Stimulated activated effector memory CD8-positive, alpha-beta T cell treated with anti-CD3 and anti-CD28 coated beads, Interleukin-12 subunit alpha, Interleukin-12 subunit beta, amount 100 ng/mL, for 72 hours (primary cell): ENCODE measurements around the gene CRYBG1.

Experiments
- ATAC-seq: fragments of 150-1000 bp; cut with Tn5 transposase; 2 replicates; pipeline ENCODE4 v1.10.0; 2021
- DNase-seq, 2 donors: peaks; one replicate each; pipeline ENCODE4 v3.0.0; 2021 to 2022; ENCODE audit warnings: low spot score in 2 of 2
- H3K27ac Mint-ChIP-seq: one replicate; pipeline ENCODE4 v1.8.0; 2022; ENCODE audit warnings: mild to moderate bottlenecking, mixed read lengths
- H3K36me3 Mint-ChIP-seq: one replicate; pipeline ENCODE4 v1.8.0; 2022; ENCODE audit warnings: mild to moderate bottlenecking, mixed read lengths
- H3K4me1 Mint-ChIP-seq: one replicate; pipeline ENCODE4 v1.8.0; 2022; ENCODE audit warnings: mixed read lengths
- H3K4me3 Mint-ChIP-seq: one replicate; pipeline ENCODE4 v1.8.0; 2022; ENCODE audit warnings: mild to moderate bottlenecking, mixed read lengths
- H3K9me3 Mint-ChIP-seq: one replicate; pipeline ENCODE4 v1.8.0; 2022; ENCODE audit warnings: mixed read lengths

The CRYBG1 gene, protein sequence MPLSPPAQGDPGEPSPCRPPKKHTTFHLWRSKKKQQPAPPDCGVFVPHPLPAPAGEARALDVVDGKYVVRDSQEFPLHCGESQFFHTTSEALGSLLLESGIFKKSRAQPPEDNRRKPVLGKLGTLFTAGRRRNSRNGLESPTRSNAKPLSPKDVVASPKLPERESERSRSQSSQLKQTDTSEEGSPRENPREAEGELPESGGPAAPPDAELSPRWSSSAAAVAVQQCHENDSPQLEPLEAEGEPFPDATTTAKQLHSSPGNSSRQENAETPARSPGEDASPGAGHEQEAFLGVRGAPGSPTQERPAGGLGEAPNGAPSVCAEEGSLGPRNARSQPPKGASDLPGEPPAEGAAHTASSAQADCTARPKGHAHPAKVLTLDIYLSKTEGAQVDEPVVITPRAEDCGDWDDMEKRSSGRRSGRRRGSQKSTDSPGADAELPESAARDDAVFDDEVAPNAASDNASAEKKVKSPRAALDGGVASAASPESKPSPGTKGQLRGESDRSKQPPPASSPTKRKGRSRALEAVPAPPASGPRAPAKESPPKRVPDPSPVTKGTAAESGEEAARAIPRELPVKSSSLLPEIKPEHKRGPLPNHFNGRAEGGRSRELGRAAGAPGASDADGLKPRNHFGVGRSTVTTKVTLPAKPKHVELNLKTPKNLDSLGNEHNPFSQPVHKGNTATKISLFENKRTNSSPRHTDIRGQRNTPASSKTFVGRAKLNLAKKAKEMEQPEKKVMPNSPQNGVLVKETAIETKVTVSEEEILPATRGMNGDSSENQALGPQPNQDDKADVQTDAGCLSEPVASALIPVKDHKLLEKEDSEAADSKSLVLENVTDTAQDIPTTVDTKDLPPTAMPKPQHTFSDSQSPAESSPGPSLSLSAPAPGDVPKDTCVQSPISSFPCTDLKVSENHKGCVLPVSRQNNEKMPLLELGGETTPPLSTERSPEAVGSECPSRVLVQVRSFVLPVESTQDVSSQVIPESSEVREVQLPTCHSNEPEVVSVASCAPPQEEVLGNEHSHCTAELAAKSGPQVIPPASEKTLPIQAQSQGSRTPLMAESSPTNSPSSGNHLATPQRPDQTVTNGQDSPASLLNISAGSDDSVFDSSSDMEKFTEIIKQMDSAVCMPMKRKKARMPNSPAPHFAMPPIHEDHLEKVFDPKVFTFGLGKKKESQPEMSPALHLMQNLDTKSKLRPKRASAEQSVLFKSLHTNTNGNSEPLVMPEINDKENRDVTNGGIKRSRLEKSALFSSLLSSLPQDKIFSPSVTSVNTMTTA (N-terminal part only)

DNA sequence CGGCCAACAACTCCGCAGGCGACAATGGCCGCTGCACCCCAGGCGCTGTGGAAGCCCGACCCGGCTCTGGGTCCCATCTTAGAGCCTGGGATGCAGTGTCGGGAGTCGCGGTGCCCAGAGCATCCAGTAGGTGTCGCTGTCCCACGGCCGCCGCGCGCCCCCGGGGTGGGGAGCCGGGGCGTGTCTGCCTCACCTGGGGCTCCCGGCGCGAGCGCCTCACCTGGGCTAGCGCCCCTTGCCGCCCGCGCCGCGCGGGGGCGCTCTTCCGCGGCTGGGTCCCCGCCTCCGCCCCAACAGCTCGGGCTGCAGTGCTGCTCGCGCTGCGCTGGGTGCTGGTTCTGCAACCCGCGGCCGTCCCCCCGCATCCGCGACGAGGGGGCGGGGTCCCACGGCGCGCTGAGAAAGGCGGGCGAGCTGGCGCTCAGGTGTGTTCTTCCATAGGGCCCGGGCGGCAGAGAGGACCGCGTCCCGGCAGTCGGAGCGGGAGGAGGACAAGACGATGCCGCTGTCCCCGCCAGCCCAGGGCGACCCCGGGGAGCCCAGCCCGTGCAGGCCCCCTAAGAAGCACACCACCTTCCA, at the start of gene CRYBG1:
TSS of gene CRYBG1 (plus strand) at position 308 of the 579 bp plus-strand sequence. CDS start at position 500, 192 bp downstream.
- no peaks in the 10 kb centered on the region for H3K9me3 Mint-ChIP-seq
- peak; percentile 69 to 87 for DNase-seq
- no peaks in the 10 kb centered on the region for H3K36me3 Mint-ChIP-seq
- H3K4me3 Mint-ChIP-seq, result peak within 1 kb of the TSS; percentile 80
- peak; percentile 88 for ATAC-seq
- H3K4me1 Mint-ChIP-seq, result peaks cover 7% of the 10 kb centered on the region
- no peak within 1 kb of the TSS for H3K27ac Mint-ChIP-seq

DNA sequence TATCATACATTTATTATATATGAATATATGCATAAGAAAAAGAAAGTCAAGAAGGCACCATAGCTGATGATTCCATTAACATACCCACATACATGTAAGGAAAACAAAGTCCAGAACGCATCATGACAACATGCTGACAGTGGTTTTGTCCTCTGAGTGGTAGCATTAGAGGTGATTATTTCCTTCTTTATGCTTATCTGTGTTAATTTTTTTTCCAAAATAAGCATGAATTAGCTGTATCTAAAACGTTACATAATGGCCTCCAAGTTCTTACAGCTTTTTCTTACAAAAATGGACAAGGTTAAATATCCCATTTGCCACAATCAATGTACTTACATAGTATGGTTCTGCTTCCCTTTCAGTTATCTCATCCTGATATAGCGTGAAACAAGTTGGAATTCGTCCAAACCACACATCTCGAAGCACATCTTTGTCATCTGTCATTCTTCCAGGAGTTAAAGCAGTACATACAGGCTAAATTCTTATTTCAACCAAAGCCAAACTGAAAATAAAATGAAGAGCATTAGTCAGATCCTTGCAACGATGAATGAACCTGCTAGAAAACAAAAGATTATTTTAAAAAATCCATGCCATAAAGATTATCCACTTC, 44.6 kb upstream of the CRYBG1 start:
- Mint-ChIP-seq H3K27ac (peak overlapping the region; percentile 6), H3K9me3 (no peaks in the 10 kb centered on the region), H3K4me3 (peak overlapping the region; percentile 29), H3K36me3 (peaks cover 46% of the 10 kb centered on the region), H3K4me1 (peaks cover 56% of the 10 kb centered on the region)
- ATAC-seq, result peak; percentile 74
- DNase-seq, result no peak

DNA sequence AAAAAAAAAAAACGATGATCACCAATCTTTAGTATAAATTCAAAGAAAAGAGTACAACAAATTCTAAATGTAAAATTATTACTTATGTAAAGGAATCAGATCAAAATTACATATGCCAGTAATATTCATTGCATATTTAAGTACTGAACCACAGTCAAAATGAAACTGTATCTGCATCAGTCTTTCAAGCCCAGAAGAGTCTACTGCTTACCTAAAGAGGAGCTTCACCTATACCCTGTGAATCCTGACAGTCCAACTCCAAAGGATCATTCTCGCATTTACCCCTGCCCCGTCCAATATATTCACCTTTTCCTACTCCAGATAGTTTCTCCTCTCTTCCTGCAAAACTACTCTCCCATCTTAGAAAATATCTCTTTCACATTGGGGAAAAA, 44.1 kb upstream of the CRYBG1 start:
- DNase-seq (no peak), ATAC-seq (peak; percentile 88)
- H3K27ac Mint-ChIP-seq, result peak overlapping the region; percentile 6
- H3K4me3 Mint-ChIP-seq, result peak overlapping the region; percentile 29
- no peaks in the 10 kb centered on the region for H3K9me3 Mint-ChIP-seq
- peaks cover 52% of the 10 kb centered on the region for H3K4me1 Mint-ChIP-seq
- peaks cover 41% of the 10 kb centered on the region for H3K36me3 Mint-ChIP-seq

DNA sequence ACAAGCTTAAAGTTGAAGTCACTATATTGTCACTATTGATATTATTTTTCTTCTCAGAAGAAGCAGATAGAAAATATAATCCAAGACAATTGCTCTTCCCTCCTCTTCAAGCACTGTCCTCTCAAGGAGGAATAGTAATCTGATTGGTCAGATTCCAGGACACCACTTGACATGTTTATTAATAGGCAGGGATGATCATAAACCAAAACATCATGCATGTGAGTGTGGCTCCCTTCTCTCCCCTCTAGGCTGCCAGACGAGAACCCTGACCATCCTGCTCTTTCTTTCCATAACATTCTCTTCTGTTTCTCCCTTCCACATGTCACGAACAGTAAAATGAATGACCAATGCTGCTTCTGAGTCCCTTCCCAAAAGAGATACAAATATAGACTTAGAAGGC, 42.5 kb upstream of the CRYBG1 start:
- ATAC-seq (no peak), DNase-seq (no peak)
- Mint-ChIP-seq H3K4me3 (no peak overlapping the region), H3K4me1 (peaks cover 48% of the 10 kb centered on the region), H3K9me3 (no peaks in the 10 kb centered on the region), H3K27ac (no peak overlapping the region), H3K36me3 (peaks cover 37% of the 10 kb centered on the region)

DNA sequence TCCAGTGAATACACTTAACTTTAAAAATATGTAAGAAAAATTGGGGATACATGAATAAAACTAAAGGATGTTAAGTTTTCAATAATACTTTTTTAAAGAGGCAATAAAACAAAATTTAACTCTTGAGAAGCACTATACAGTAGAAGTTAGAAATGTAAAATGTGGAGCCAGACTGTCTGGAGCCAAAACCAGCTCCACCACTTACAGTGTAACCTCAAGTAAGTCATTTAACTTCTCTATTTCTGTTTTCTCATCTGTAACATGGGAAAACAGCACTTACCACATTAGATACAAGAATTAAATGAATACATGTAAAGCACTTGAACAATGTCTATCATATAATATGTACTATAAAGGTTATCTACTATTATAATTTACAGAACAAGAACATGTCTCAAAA, 41.7 kb upstream of the CRYBG1 start:
- Mint-ChIP-seq H3K27ac (no peak overlapping the region), H3K9me3 (no peaks in the 10 kb centered on the region), H3K4me1 (peaks cover 50% of the 10 kb centered on the region), H3K36me3 (peaks cover 30% of the 10 kb centered on the region), H3K4me3 (no peak overlapping the region)
- ATAC-seq, result no peak
- DNase-seq, result no peak

DNA sequence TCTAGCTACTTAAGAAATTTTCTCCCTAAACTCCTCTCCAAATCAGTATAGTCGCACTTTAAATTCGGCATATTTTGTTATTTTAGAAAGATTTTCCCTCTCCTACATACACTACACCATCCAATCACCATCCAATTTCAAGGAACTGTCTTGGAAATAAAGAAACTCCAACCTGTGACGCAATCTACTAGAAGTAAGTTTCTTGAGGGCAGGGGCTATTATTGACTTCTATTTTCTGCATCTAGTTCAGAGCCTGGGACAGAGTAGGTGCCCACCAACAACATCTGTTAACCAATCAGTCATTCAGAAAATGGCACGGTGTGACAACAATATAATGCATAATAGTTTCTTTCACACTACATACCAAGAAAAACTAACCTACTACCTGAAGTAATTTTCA, 38.6 kb upstream of the CRYBG1 start:
- no peak for DNase-seq
- Mint-ChIP-seq H3K36me3 (peaks cover 15% of the 10 kb centered on the region), H3K9me3 (no peaks in the 10 kb centered on the region), H3K4me1 (peaks cover 56% of the 10 kb centered on the region), H3K27ac (peak overlapping the region; percentile 9), H3K4me3 (no peak overlapping the region)
- ATAC-seq, result no peak

DNA sequence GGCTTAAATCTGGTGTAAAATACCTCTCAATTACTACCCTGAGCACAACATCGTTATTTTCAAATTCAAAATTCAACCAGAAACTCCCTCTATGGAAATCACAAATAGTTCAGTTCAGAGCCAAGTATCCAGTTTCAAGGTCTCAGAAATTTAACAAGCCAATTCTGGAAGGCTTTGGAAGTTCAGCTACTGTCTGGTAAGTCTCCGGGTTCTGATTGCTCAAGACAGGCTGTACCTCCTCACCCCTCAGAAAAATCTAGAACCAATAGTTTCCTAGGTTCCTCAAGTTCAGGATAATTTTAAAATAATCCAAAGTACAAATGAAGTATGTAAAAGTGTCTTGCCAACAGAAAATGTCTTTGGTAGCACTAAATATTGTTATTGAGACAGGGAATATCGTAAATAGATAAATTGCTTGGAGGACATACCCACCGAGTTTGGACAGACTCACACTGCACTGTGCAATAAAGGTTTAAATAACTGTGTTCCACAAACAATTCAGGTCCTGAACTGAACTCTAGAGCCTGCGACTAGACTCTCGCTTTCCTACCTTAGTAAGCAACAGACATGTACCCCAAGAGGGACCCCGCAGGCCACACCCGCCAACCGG, 35.7 kb upstream of the CRYBG1 start:
- peaks cover 42% of the 10 kb centered on the region for H3K4me1 Mint-ChIP-seq

DNA sequence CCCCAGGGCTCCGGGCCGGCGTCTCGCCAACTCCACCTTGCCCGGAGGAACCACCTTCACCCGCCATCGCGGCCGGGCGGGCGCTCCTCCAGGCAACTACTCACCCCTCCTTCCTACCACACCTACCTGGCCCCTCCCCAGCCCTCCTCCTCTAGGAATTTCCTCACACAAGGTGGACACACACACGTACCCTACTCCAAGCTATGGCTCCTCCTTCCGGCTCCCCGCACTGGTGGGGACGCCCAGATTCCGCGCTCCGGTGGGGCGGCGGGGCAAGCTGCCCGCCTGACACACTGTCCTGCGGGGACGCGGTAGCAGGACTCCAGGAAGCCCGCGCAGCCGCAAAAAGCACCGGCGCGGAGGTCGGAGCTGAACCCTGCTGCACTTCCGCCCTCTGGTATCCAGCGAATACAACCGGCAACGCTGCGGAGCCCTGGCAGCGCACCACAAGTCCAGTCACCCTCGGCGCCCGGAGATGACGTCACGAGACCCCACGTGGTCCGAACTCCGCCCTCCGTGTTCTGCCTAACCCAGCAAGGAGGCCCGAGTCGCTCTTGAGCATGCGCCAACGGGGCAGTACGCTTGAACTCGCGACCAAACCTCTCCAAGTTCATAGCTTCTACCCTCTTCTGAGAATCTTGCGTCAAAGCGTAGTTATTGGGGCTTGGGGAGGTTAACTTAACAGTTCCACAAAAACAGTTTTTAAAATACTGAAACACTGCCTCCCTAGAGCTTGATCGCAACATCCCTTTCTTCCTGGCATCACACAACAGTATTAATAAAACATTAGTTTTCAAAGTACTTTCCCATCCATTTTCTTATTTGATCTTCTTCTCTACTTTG, 35.0 kb upstream of the CRYBG1 start, which contains the start of gene ATG5:
TSS of gene ATG5 (minus strand) at position 425 of the 843 bp plus-strand sequence. CDS start 9,552 bp downstream, outside the sequence.
- Mint-ChIP-seq H3K9me3 (no peaks in the 10 kb centered on the region), H3K4me3 (peak within 1 kb of the TSS; percentile 98), H3K27ac (peak within 1 kb of the TSS; percentile 99), H3K36me3 (peaks cover 15% of the 10 kb centered on the region), H3K4me1 (peaks cover 41% of the 10 kb centered on the region)
- peak; percentile 98 to 100 for DNase-seq
- ATAC-seq, result peak; percentile 97

More for the DNA sequence above, 35.7 kb upstream of the CRYBG1 start:
- Mint-ChIP-seq H3K27ac (peak overlapping the region; percentile 99), H3K4me3 (peak overlapping the region; percentile 98), H3K36me3 (peaks cover 15% of the 10 kb centered on the region), H3K9me3 (no peaks in the 10 kb centered on the region)
- no peak for DNase-seq
- no peak for ATAC-seq

DNA sequence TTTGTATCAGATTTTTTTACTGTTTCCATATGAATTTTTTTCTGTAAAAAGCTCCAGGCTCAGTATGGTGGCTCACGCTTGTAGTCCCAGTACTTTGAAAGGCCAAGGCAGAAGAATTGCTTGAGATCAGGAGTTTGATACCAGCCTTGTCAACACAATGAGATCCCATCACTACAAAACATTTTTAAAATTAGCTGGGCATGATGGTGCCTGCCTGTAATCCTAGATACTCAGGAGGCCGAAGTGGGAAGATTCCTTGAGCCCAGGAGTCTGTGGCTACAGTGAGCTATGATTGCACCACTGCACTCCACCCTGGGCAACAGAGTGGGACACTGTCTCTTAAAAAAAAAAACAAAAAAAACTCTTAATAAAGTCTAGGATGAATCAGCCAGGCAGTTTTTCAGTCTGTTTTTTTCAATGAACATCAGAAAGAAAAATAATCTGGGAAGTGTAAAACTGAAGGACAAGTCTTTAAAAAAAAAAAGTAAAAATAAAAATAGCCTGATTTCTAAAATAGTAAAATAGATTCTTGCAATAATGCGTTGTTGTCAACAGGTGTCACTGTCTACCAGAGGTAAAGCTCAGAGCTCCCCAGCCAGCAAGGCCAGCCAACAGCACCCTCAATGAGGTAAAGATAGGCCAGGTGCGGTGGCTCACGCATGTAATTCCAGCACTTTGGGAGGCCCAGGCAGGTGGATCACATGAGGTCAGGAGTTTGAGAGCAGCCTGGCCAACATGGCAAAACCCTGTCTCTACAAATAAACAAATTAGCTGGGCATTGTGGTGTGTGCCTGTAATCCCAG, 25.7 kb upstream of the CRYBG1 start:
- Mint-ChIP-seq H3K36me3 (no peaks in the 10 kb centered on the region), H3K4me3 (no peak overlapping the region), H3K9me3 (no peaks in the 10 kb centered on the region), H3K27ac (no peak overlapping the region), H3K4me1 (peaks cover 8% of the 10 kb centered on the region)
- ATAC-seq (peak; percentile 71), DNase-seq (peak; percentile 18 to 61)

DNA sequence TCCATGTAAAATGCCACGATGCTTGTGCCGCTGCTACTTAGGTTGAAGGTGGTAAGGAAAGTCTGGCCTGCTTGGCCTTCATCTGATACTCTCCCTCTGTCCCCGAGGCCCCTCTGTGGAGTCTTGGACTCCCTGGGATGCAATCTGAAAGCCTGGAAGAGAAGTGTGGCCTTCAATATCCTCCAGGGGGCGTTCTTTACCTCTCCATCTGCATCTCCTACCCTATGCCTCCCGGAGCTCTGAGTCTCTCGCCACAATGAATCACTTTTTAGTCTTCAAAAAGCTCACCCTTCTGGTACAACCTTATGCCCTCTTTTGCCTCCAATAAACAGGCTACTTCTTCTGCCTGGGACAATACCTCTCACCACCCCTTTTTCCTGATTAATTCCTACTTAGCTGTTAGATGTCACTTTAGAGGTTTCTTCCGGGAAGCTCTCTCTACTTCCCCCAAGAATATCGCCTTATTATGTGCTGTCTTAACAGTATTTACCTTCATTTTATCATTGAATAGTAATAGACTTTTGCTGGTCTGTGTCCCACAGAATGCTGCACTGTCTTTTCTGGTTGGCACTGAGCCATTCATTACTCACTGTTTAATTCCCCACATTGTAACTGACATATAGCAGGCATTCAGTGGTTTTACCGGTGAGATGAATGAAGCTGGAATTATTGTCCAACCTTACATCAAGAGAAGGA, 21.0 kb upstream of the CRYBG1 start:
- peaks cover 14% of the 10 kb centered on the region for H3K4me1 Mint-ChIP-seq
- H3K4me3 Mint-ChIP-seq, result no peak overlapping the region
- no peaks in the 10 kb centered on the region for H3K9me3 Mint-ChIP-seq
- H3K36me3 Mint-ChIP-seq, result no peaks in the 10 kb centered on the region
- no peak overlapping the region for H3K27ac Mint-ChIP-seq
- DNase-seq (peak; percentile 9 to 66), ATAC-seq (peak; percentile 98)

DNA sequence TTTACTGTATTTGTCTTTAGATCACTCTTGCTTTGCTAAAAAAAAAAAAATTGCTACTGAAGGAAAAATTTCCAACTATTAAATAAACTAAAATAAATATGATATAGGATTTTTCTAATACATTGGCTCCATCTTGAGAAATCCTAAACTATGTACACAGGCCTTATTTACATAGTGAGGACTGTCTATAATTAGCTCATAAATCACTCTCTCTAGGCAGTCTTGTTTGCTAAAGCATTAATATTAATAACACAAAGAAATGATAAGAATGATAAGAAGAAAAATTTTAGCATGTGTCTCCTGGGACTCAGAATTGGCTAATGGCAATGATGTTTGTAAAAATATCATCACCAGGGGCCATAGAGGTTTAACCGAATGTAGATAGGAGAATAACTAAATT, 13.3 kb upstream of the CRYBG1 start:
- DNase-seq (no peak), ATAC-seq (no peak)
- Mint-ChIP-seq H3K4me3 (no peak overlapping the region), H3K4me1 (no peaks in the 10 kb centered on the region), H3K36me3 (no peaks in the 10 kb centered on the region), H3K9me3 (peaks cover 1% of the 10 kb centered on the region), H3K27ac (no peak overlapping the region)

DNA sequence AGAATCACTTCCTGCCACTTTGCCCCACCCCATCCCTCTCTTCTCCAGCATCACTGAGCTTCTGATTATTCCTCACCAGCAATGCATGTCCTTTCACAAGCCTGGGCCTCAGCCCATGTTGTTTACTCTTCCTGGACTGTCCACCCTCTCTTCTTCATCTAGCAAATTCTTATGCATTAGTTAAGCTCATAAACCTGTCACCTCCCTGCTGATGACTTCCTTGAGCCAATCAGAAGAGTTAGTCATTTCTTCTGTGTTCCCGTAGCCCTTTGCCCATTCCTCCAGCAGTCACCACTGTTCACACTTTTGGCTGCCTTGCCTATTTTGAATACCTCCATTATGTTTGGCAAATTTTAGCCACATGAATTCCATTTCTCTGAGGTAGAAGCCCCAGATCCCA, 4.1 kb upstream of the CRYBG1 start:
- DNase-seq (no peak), ATAC-seq (no peak)
- Mint-ChIP-seq H3K36me3 (no peaks in the 10 kb centered on the region), H3K4me3 (no peak overlapping the region), H3K9me3 (peaks cover 5% of the 10 kb centered on the region), H3K27ac (no peak overlapping the region), H3K4me1 (peaks cover 6% of the 10 kb centered on the region)
